Sigmoid colon (tissue), 7 donors: ENCODE results near the gene NAALADL2. TPM values are rescaled to one million over a fixed set of nuclear protein-coding genes. Genes with fewer than 3 reads are reported as not detected.

Experiments
- DNase-seq: peaks from one replicate; pipeline ENCODE4 v3.0.0-alpha.2; 2019
- H3K27ac ChIP-seq, 4 donors: fragments of 200-600 bp; sonication (generic); one replicate each; pipeline ENCODE4 v1.5.1; 2016 to 2019; ENCODE audit warnings: mild to moderate bottlenecking in 1 of 4
- H3K27me3 ChIP-seq, 3 donors: fragments of 200-600 bp; sonication (generic); one replicate each; pipeline ENCODE4 v1.5.1; 2019; ENCODE audit warnings: mild to moderate bottlenecking in 1 of 3
- H3K36me3 ChIP-seq, 4 donors: fragments of 200-600 bp; sonication (generic); one replicate each; pipeline ENCODE4 v1.5.1; 2016 to 2019
- H3K4me1 ChIP-seq, 4 donors: fragments of 200-600 bp; sonication (generic); one replicate each; pipeline ENCODE4 v1.5.1; 2017 to 2019
- H3K4me3 ChIP-seq, 4 donors: fragments of 200-600 bp; sonication (generic); one replicate each; pipeline ENCODE4 v1.5.1; 2017 to 2019; ENCODE audit warnings: mild to moderate bottlenecking in 2 of 4, moderate library complexity in 1 of 4
- H3K9me3 ChIP-seq, 4 donors: fragments of 200-600 bp in 3 of 4; sonication (generic) in 3 of 4; one replicate each; pipeline versions ENCODE4 v1.5.1 to v1.6.1; 2013 to 2019
- EP300 ChIP-seq, 4 donors: sonication (generic); formaldehyde crosslinking; IDR thresholded peaks; one replicate each; pipeline ENCODE4 v1.6.1; 2017; ENCODE audit warnings: antibody characterized with exemption in 4 of 4
- POLR2A ChIP-seq, 2 donors: fragments of 450-650 bp; IDR thresholded peaks; one replicate each; pipeline ENCODE4 v1.6.1; 2016; ENCODE audit warnings: antibody characterized with exemption in 2 of 2, mild to moderate bottlenecking in 2 of 2, moderate library complexity in 2 of 2
- POLR2AphosphoS5 ChIP-seq, 4 donors: sonication (generic); formaldehyde crosslinking; IDR thresholded peaks; one replicate each; pipeline ENCODE4 v1.6.1; 2017; ENCODE audit warnings: antibody characterized with exemption in 4 of 4
- WGBS, 2 donors: extraction: QIAGEN DNeasy Blood & Tissue Kit; methylation state at CpG; one replicate each; pipeline ENCODE4 v1.1.7; 2013; 5-methylcytosine and 5-hydroxymethylcytosine counted together
- intact Hi-C: fragments of 100-400 bp; cut with DNase I; formaldehyde crosslinking; loops from one replicate; pipeline ENCODE4 v1.15.1; 2023
- polyA plus RNA-seq, 3 donors: library from polyadenylated mRNA; stranded (reverse); fragments of 200-250 nt; gene quantifications; one replicate each; pipeline ENCODE4 v1.2.3, GENCODE V29; 2013
- total RNA-seq, 4 donors: library from RNA; depleted of rRNA; stranded (reverse); fragments of >200 nt; gene quantifications; one replicate each; pipeline ENCODE4 v1.1.0, GENCODE V29; 2016
- TF ChIP-seq, protein P1 (sequence below), 4 experiments: fragments of 450-650 bp in 3 of 4; fragments of 200-600 bp in 1 of 4; IDR thresholded peaks; one replicate each; pipeline ENCODE4 v1.5.1; 2016 to 2019; ENCODE audit warnings: antibody characterized with exemption in 4 of 4, mild to moderate bottlenecking in 3 of 4, moderate library complexity in 2 of 4
- donor health status: healthy with polysubstance abuse.
- donor health status: Bipolar disorder and iron deficiency.
- donor health status: healthy.

The NAALADL2 gene
- total and polyA plus RNA-seq, 7 donors = 0.46 to 18.5 (median 6.0) TPM

DNA sequence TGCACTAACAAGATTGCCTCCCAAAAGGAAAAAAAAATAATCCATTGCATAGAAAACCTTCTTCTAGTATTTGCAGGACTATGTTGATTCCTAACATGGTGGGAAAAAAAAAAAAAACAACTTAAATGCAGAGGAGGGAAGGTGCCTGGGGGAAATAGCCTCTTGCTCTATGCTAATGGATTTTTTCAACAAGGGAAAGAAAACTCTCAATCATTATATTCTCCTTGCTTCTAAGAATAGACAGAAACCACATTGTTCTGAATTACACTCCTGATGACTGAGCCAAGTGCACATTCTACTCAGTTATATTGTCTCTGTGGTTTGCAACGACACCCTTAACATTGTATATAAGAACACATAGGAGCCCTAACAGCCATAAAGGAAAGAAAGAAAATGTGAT, 760.2 kb downstream of the NAALADL2 start:
- no peak for DNase-seq
- H3K4me3 ChIP-seq = no peak overlapping the region
- TF ChIP-seq EP300 (IDR thresholded peaks at IDR 0.05) (no peak), POLR2AphosphoS5 (IDR thresholded peaks at IDR 0.05) (no peak), POLR2A (IDR thresholded peaks at IDR 0.05) (no peak)
- TF ChIP-seq, protein P1, sequence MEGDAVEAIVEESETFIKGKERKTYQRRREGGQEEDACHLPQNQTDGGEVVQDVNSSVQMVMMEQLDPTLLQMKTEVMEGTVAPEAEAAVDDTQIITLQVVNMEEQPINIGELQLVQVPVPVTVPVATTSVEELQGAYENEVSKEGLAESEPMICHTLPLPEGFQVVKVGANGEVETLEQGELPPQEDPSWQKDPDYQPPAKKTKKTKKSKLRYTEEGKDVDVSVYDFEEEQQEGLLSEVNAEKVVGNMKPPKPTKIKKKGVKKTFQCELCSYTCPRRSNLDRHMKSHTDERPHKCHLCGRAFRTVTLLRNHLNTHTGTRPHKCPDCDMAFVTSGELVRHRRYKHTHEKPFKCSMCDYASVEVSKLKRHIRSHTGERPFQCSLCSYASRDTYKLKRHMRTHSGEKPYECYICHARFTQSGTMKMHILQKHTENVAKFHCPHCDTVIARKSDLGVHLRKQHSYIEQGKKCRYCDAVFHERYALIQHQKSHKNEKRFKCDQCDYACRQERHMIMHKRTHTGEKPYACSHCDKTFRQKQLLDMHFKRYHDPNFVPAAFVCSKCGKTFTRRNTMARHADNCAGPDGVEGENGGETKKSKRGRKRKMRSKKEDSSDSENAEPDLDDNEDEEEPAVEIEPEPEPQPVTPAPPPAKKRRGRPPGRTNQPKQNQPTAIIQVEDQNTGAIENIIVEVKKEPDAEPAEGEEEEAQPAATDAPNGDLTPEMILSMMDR (IDR thresholded peaks at IDR 0.05) = no peak
- no peaks in the 10 kb centered on the region for H3K27me3 ChIP-seq
- 60 to 64% methylated on average over 1 of the region's 1 CpG for WGBS, 2 donors
- H3K27ac ChIP-seq = no peak overlapping the region
- H3K4me1 ChIP-seq = no peaks in the 10 kb centered on the region
- intact Hi-C loops = no loop called here
- no peaks in the 10 kb centered on the region for H3K36me3 ChIP-seq
- no peaks in the 10 kb centered on the region for H3K9me3 ChIP-seq

DNA sequence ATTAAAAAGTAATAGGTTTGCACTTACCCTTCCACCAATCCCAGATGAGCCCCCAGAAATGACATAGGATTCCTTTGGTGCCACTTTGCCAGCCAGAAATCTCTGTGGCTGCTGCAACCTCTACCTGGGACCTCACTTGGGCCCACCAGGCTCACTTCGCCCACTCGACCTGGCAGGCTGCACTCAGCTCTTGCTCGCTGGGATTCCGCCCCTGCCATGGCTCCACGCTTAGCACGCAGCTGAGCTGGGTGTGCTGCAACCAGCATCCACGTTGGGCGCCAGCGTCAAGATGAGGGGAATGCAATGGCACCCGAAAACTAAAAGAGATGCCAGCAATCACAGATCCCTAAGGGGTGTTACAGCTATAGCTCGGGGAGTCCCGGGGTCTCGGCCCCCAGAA, 761.0 kb downstream of the NAALADL2 start:
- 95 to 96% methylated on average over 13 of the region's 13 CpGs for WGBS, 2 donors
- Histone ChIP-seq H3K27me3 (no peaks in the 10 kb centered on the region), H3K36me3 (no peaks in the 10 kb centered on the region), H3K27ac (no peak overlapping the region), H3K4me1 (no peaks in the 10 kb centered on the region), H3K4me3 (no peak overlapping the region), H3K9me3 (no peaks in the 10 kb centered on the region)
- intact Hi-C loops = no loop called here
- TF ChIP-seq, protein P1 (IDR thresholded peaks at IDR 0.05) = no peak
- TF ChIP-seq EP300 (IDR thresholded peaks at IDR 0.05) (no peak), POLR2AphosphoS5 (IDR thresholded peaks at IDR 0.05) (no peak), POLR2A (IDR thresholded peaks at IDR 0.05) (no peak)
- no peak for DNase-seq

DNA sequence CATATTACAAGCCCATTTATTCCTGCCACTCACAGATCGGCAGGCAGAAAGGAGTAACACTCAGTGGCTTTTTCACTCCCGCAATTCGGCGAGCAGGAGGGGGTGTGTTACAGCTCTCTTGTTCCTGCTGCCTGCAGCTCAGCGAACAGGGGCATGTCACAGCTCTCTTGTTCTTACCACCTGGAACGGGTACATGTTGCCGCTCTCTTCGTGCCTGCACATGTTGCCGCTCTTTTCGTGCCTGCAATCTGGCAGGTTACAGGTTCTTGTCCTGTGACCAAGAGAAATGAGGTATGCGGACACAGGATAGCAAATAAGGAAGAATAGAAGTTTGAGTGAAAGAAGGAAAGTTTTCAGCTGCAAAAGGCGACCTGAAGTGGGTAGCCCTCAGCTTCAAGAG, 761.4 kb downstream of the NAALADL2 start:
- intact Hi-C loops = no loop called here
- Histone ChIP-seq H3K27me3 (no peaks in the 10 kb centered on the region), H3K27ac (no peak overlapping the region), H3K36me3 (no peaks in the 10 kb centered on the region), H3K9me3 (no peaks in the 10 kb centered on the region), H3K4me1 (no peaks in the 10 kb centered on the region), H3K4me3 (no peak overlapping the region)
- no peak for DNase-seq
- WGBS, 2 donors = 96% methylated on average over 12 of the region's 12 CpGs
- no peak for TF ChIP-seq EP300 (IDR thresholded peaks at IDR 0.05)
- TF ChIP-seq, protein P1 (IDR thresholded peaks at IDR 0.05) = no peak
- TF ChIP-seq POLR2AphosphoS5 (IDR thresholded peaks at IDR 0.05) = no peak
- no peak for TF ChIP-seq POLR2A (IDR thresholded peaks at IDR 0.05)

GRCh38 chr3:175640958-175641357, 781.8 kb downstream of the NAALADL2 start:
- 85 to 90% methylated on average over 1 of the region's 1 CpG for WGBS, 2 donors
- TF ChIP-seq EP300 (IDR thresholded peaks at IDR 0.05) = no peak
- TF ChIP-seq, protein P1 (IDR thresholded peaks at IDR 0.05) = no peak
- no peak for TF ChIP-seq POLR2A (IDR thresholded peaks at IDR 0.05)
- TF ChIP-seq POLR2AphosphoS5 (IDR thresholded peaks at IDR 0.05) = no peak
- H3K4me3 ChIP-seq = no peak overlapping the region
- H3K27me3 ChIP-seq = no peaks in the 10 kb centered on the region
- no peaks in the 10 kb centered on the region for H3K9me3 ChIP-seq
- H3K36me3 ChIP-seq = no peaks in the 10 kb centered on the region
- H3K27ac ChIP-seq = no peak overlapping the region
- no peaks in the 10 kb centered on the region for H3K4me1 ChIP-seq
- no peak for DNase-seq
- intact Hi-C loops = no loop called here

GRCh38 chr3:175646865-175647264, 787.7 kb downstream of the NAALADL2 start:
- intact Hi-C loops = no loop called here
- TF ChIP-seq, protein P1 (IDR thresholded peaks at IDR 0.05) = no peak
- TF ChIP-seq POLR2AphosphoS5 (IDR thresholded peaks at IDR 0.05) (no peak), POLR2A (IDR thresholded peaks at IDR 0.05) (no peak), EP300 (IDR thresholded peaks at IDR 0.05) (no peak)
- Histone ChIP-seq H3K27me3 (no peaks in the 10 kb centered on the region), H3K9me3 (no peaks in the 10 kb centered on the region), H3K27ac (no peak overlapping the region), H3K36me3 (no peaks in the 10 kb centered on the region), H3K4me3 (no peak overlapping the region), H3K4me1 (no peaks in the 10 kb centered on the region)
- DNase-seq = no peak
- WGBS, 2 donors = 82 to 91% methylated on average over 3 of the region's 3 CpGs
